HEK293 (cell line): Measurements from ENCODE around the gene LBX2.

ENCODE experiments used
- HOXD13 ChIP-seq: sonication (generic); formaldehyde crosslinking; IDR thresholded peaks from 2 replicates; pipeline ENCODE4 v1.8.0; 2022; ENCODE audit warnings: missing genetic modification reagents, borderline replicate concordance
- MYNN ChIP-seq: fragments of 450-650 bp; formaldehyde crosslinking; IDR thresholded peaks from 2 replicates; pipeline ENCODE4 v1.5.1; 2016; ENCODE audit warnings: missing biosample characterization, missing genetic modification characterization, borderline replicate concordance
- SP2 ChIP-seq: fragments of 450-650 bp; formaldehyde crosslinking; IDR thresholded peaks from 2 replicates; pipeline ENCODE4 v1.5.1; 2016; ENCODE audit warnings: missing biosample characterization, missing genetic modification characterization
- ZNF146 ChIP-seq: fragments of 450-650 bp; formaldehyde crosslinking; IDR thresholded peaks from 2 replicates; pipeline ENCODE4 v1.5.1; 2016; ENCODE audit warnings: missing biosample characterization, missing genetic modification characterization
- TF ChIP-seq, protein P1 (sequence below): fragments of 450-650 bp; formaldehyde crosslinking; IDR thresholded peaks from 2 replicates; pipeline ENCODE4 v1.5.1; 2016; ENCODE audit warnings: missing biosample characterization, missing genetic modification characterization
- TF ChIP-seq, protein P2 (sequence below): fragments of 450-650 bp; formaldehyde crosslinking; IDR thresholded peaks from 2 replicates; pipeline ENCODE4 v1.5.1; 2016; ENCODE audit warnings: missing biosample characterization, missing genetic modification characterization
- TF ChIP-seq, protein P3 (sequence below): fragments of 450-650 bp; formaldehyde crosslinking; IDR thresholded peaks from 2 replicates; pipeline ENCODE4 v1.5.1; 2016; ENCODE audit warnings: missing biosample characterization, missing genetic modification characterization, low read depth
- TF ChIP-seq, protein P4 (sequence below): fragments of 450-650 bp; formaldehyde crosslinking; IDR thresholded peaks from 2 replicates; pipeline ENCODE4 v1.5.1; 2016; ENCODE audit warnings: missing biosample characterization, missing genetic modification characterization
- TF ChIP-seq, protein P5 (sequence below): sonication (generic); formaldehyde crosslinking; IDR thresholded peaks from 2 replicates; pipeline ENCODE4 v1.8.1; 2022; ENCODE audit warnings: mild to moderate bottlenecking, moderate library complexity, missing genetic modification reagents

DNA sequence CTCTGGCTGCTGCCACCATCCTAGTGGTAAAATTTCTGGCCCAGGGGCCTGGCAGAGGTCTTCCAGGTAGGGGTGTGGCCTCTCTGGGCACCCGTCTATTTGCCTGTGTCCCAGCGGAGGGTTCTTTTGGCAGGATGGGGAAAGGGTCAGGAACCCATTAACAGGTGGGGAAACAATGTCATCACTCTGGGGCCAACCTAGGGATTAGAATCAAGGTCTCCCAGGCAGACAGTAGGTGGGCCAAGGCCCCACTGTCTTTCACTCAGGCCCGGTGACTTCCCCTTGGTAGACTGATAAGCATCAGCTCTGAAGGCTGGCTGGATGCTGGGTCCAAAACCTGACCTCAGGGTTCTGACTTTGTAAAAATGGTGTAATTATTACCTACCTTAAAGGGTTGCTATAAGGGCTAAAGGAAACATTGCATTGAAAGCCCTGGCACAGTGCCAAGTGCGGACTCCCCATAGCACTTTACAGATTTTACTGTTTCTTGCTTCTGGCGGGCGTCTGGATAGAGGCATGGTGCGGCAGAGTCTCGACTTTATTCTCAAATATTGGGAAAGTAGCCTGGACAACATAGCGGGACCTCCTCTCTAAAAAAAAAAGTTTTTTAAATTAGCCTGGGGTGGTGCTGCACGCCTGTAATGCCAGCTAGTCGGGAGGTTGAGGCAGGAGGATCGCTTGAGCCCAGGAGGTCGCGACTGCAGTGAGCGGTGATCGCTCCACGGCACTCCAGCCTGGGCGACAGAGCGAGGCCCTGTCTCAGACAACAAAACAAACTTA, 2.2 kb downstream of the LBX2 start:
- TF ChIP-seq, protein P1, sequence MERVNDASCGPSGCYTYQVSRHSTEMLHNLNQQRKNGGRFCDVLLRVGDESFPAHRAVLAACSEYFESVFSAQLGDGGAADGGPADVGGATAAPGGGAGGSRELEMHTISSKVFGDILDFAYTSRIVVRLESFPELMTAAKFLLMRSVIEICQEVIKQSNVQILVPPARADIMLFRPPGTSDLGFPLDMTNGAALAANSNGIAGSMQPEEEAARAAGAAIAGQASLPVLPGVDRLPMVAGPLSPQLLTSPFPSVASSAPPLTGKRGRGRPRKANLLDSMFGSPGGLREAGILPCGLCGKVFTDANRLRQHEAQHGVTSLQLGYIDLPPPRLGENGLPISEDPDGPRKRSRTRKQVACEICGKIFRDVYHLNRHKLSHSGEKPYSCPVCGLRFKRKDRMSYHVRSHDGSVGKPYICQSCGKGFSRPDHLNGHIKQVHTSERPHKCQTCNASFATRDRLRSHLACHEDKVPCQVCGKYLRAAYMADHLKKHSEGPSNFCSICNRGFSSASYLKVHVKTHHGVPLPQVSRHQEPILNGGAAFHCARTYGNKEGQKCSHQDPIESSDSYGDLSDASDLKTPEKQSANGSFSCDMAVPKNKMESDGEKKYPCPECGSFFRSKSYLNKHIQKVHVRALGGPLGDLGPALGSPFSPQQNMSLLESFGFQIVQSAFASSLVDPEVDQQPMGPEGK (tag by site-specific recombination): no peak
- TF ChIP-seq HOXD13 (CRISPR knock-in tag) (no peak), SP2 (tag by site-specific recombination) (no peak), ZNF146 (tag by site-specific recombination) (no peak), MYNN (tag by site-specific recombination) (no peak)
- TF ChIP-seq, protein P2, sequence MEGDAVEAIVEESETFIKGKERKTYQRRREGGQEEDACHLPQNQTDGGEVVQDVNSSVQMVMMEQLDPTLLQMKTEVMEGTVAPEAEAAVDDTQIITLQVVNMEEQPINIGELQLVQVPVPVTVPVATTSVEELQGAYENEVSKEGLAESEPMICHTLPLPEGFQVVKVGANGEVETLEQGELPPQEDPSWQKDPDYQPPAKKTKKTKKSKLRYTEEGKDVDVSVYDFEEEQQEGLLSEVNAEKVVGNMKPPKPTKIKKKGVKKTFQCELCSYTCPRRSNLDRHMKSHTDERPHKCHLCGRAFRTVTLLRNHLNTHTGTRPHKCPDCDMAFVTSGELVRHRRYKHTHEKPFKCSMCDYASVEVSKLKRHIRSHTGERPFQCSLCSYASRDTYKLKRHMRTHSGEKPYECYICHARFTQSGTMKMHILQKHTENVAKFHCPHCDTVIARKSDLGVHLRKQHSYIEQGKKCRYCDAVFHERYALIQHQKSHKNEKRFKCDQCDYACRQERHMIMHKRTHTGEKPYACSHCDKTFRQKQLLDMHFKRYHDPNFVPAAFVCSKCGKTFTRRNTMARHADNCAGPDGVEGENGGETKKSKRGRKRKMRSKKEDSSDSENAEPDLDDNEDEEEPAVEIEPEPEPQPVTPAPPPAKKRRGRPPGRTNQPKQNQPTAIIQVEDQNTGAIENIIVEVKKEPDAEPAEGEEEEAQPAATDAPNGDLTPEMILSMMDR (tag by site-specific recombination): no peak
- TF ChIP-seq, protein P3, sequence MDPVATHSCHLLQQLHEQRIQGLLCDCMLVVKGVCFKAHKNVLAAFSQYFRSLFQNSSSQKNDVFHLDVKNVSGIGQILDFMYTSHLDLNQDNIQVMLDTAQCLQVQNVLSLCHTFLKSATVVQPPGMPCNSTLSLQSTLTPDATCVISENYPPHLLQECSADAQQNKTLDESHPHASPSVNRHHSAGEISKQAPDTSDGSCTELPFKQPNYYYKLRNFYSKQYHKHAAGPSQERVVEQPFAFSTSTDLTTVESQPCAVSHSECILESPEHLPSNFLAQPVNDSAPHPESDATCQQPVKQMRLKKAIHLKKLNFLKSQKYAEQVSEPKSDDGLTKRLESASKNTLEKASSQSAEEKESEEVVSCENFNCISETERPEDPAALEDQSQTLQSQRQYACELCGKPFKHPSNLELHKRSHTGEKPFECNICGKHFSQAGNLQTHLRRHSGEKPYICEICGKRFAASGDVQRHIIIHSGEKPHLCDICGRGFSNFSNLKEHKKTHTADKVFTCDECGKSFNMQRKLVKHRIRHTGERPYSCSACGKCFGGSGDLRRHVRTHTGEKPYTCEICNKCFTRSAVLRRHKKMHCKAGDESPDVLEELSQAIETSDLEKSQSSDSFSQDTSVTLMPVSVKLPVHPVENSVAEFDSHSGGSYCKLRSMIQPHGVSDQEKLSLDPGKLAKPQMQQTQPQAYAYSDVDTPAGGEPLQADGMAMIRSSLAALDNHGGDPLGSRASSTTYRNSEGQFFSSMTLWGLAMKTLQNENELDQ: no peak
- TF ChIP-seq, protein P4, sequence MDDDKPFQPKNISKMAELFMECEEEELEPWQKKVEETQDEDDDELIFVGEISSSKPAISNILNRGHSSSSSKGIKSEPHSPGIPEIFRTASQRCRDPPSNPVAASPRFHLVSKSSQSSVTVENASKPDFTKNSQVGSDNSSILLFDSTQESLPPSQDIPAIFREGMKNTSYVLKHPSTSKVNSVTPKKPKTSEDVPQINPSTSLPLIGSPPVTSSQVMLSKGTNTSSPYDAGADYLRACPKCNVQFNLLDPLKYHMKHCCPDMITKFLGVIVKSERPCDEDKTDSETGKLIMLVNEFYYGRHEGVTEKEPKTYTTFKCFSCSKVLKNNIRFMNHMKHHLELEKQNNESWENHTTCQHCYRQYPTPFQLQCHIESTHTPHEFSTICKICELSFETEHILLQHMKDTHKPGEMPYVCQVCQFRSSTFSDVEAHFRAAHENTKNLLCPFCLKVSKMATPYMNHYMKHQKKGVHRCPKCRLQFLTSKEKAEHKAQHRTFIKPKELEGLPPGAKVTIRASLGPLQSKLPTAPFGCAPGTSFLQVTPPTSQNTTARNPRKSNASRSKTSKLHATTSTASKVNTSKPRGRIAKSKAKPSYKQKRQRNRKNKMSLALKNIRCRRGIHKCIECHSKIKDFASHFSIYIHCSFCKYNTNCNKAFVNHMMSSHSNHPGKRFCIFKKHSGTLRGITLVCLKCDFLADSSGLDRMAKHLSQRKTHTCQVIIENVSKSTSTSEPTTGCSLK: no peak
- TF ChIP-seq, protein P5, sequence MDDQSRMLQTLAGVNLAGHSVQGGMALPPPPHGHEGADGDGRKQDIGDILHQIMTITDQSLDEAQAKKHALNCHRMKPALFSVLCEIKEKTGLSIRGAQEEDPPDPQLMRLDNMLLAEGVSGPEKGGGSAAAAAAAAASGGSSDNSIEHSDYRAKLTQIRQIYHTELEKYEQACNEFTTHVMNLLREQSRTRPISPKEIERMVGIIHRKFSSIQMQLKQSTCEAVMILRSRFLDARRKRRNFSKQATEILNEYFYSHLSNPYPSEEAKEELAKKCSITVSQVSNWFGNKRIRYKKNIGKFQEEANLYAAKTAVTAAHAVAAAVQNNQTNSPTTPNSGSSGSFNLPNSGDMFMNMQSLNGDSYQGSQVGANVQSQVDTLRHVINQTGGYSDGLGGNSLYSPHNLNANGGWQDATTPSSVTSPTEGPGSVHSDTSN (CRISPR knock-in tag): no peak
